ENCODE data around the gene KIF24.
"Not testable (repeated sequence)": the region's sequence is repeated elsewhere in the genome, so short reads cannot be mapped to it uniquely, and the experiment has no call there.

The KIF24 gene

DNA sequence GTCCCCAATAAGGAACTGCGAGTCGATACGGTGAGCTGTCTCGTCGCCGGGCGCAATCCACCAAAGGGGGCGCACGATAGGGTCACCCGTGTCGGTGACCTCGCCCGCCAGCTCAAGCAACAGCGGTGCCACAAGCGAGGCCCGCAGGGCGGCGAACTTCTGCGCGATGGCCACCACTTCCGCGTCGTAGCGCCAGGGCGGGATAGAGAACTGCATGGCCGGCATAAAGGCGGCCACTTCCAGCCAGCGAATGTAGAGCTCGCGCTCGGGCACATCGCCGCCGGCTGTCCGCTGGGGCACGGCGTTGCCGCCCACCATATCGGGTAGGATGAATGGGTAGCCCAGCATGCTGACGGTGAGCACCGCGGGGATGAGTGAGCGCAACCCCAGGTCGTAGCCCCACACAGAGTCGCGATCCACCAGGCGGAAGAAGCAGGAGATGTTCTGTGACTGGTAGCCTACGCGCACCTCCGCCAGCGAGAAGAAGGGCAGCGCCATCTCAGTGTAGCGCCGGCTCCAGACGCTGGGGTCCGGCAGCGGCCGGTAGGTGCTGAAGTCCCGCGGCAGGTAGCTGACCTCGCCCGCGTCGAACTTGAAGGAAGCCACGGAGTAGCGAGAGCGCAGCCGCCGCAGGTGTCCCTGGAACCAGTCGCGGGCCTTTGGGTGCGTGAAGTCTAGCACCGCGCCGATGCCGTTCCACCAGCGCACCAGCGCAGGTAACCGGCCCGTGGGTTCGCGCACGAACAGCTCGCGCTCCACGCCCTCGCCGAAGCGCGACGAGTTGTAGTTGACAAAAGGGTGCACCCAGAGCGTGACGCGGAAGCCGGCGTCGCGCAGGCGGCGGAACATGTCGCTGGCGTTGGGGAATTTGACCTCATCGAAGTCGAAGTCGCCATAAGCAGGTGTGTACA, 42.2 kb upstream of the KIF24 start:
- CTCF ChIA-PET = interaction anchor here (1.5 to 1.9 kb wide), 2 partner anchors 8 to 37 kb away, joined by 5 to 7 read pairs; no protein-coding TSS in a partner anchor
- Mint-ChIP-seq H3K9me3 (peaks cover 8% of the 10 kb centered on the region), H3K27me3 (no peaks in the 10 kb centered on the region), H3K36me3 (peaks cover 48% of the 10 kb centered on the region), H3K4me1 (peaks cover 11% of the 10 kb centered on the region), H3K4me3 (no peak overlapping the region), H3K27ac (no peak overlapping the region)
- no peak for DNase-seq

DNA sequence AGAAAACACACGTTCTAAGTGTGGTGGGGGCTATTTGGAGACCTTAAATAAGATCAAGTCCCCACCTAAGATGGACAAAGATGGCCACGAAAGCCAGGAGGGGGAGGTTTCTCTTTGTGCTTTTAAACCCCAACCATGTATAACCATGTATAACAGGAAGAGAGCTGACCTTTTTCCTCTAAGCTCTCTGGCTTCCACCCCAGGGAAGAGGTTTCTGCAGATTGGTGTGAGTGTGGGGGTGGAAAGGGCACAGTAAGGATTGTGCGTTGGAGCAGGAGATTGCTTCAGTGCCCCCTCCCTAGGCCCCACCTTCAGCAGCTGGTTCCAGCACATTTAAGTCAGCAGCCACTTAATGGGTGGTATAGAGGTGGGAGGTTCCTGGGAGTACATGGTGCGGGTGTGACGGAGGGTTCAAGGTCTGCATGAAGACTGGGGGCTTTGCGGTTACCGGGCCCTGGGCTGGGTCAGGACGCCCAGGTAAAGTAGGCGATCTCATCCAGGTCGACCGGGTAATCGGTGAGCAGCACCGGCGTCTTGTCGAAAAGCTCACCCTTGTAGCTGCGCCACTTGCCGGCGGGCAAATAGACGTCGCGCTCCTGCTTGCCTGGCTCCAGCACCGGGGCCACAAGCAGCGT, 41.4 kb upstream of the KIF24 start:
- H3K27me3 Mint-ChIP-seq = no peaks in the 10 kb centered on the region
- DNase-seq = no peak
- H3K27ac Mint-ChIP-seq = no peak overlapping the region
- peaks cover 8% of the 10 kb centered on the region for H3K9me3 Mint-ChIP-seq
- H3K4me3 Mint-ChIP-seq = no peak overlapping the region
- H3K36me3 Mint-ChIP-seq = peaks cover 49% of the 10 kb centered on the region
- CTCF ChIA-PET = interaction anchor here (1.5 to 1.9 kb wide), 2 partner anchors 9 to 37 kb away, joined by 5 to 7 read pairs; no protein-coding TSS in a partner anchor
- H3K4me1 Mint-ChIP-seq = peaks cover 5% of the 10 kb centered on the region

DNA sequence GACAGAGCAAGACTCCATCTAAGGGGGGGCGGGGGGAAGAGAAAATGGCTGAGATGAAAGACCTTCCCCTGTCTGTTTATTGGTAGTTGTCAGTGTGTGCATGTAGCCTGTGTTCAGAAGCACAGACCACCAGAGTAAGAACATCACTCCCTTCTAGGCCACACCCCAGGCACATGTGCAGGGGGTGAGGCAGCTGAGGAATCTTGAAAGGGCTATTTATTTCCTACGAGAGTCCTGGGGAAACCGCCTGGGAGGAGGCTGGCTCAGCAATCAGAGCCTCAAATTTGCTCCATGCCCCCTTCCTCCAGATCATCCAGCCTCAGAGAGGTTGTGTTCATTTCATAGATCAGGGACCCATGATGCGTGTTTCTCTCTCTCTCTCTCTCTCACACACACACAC, 40.6 kb upstream of the KIF24 start:
- Mint-ChIP-seq H3K27me3 (no peaks in the 10 kb centered on the region), H3K4me1 (peaks cover 4% of the 10 kb centered on the region), H3K9me3 (peaks cover 8% of the 10 kb centered on the region), H3K27ac (no peak overlapping the region), H3K36me3 (peaks cover 49% of the 10 kb centered on the region), H3K4me3 (no peak overlapping the region)
- no peak for DNase-seq
- CTCF ChIA-PET = no interaction called here

DNA sequence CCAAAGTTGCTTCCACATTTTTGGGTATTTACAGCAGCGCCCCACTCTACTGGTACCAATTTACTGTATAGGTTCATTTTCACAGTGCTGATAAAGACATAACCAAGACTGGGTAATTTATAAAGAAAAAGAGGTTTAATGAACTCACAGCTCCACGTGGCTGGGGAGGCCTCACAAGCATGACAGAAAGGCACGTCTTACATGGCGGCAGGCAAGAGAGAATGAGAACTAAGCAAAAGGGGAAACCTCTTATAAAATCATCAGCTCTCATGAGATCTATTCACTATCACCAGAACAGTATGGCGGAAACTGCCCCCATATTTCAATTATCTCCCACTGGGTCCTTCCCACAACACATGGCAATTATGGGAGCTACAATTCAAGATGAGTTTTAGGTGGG, 39.7 kb upstream of the KIF24 start:
- H3K27me3 Mint-ChIP-seq, H3K27ac Mint-ChIP-seq, CTCF ChIA-PET, DNase-seq, H3K4me3 Mint-ChIP-seq, H3K9me3 Mint-ChIP-seq: not testable (repeated sequence)
- Mint-ChIP-seq H3K36me3 (peaks cover 48% of the 10 kb centered on the region), H3K4me1 (peaks cover 12% of the 10 kb centered on the region)

DNA sequence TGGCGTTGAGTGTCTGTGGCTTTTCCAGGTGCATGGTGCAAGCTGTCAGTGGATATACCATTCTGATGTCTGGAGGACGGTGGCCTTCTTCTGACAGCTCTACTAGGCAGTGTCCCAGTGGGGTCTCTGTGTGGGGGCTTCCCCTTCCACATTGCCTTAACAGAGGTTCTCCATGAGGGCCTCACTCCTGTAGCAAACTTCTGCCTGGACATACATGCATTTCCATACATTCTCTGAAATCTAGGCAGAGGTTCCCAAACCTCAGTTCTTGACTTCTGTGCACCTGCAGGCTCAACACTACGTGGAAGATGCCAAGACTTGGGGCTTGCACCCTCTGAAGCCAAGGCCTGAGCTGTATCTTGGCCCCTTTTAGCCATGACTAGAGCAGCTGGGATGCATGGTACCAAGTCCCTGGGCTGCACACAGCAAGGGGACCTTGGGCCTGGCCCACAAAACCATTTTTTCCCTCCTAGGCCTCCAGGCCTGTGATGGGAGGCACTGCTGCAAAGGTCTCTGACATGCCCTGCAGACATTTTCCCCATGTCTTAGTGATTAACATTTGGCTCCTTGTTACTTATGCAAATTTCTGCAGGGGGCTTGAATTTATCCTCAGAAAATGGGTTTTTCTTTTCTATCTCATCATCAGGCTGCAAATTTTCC, 38.8 kb upstream of the KIF24 start:
- H3K27ac Mint-ChIP-seq, DNase-seq, H3K27me3 Mint-ChIP-seq, H3K9me3 Mint-ChIP-seq, H3K4me3 Mint-ChIP-seq, CTCF ChIA-PET: not testable (repeated sequence)
- Mint-ChIP-seq H3K4me1 (peaks cover 22% of the 10 kb centered on the region), H3K36me3 (peaks cover 45% of the 10 kb centered on the region)

DNA sequence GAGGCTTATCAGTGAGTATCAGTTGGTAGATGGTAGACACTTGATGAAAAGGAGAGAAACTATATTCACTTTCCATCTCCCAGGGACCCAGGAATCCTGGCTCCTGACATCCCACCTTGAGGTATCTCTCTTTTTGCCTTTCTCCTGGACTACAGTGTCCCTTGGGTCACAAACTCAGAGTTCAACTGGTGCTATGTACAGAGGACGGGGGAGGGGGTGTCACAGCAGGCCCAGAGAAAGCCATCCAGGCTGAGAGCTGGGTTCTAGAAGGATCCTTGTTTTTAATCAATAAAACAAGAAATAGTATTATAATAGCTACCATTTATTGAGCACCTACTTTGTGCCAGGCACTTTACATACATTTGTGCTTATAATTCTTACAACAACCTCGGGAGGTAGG, 37.3 kb upstream of the KIF24 start:
- Mint-ChIP-seq H3K27me3 (no peaks in the 10 kb centered on the region), H3K4me1 (peaks cover 26% of the 10 kb centered on the region), H3K36me3 (peaks cover 36% of the 10 kb centered on the region), H3K27ac (no peak overlapping the region), H3K9me3 (peaks cover 8% of the 10 kb centered on the region), H3K4me3 (no peak overlapping the region)
- no peak for DNase-seq
- CTCF ChIA-PET = interaction anchor here (1.2 kb wide), 1 partner anchor 38 kb away, joined by 4 read pairs; no protein-coding TSS in a partner anchor

DNA sequence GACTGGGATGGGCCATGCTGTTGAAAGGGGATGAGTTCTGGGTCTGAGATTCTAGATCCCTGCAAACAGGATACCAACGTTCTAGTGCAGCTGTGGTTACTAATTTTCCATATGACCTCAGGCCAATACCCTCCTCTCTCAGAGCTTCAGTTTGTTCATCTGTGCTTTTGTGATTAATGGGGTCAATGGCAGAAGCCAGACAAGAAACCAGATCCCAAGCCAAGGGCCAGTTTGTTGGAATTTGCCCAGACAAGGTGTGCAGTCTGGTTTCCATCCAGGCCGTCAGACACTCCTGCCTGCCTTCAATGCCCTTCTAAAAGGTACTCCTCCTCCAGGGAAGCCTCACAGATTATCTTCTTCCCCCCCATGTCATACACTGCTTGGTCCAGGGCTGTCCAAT, 36.2 kb upstream of the KIF24 start:
- H3K36me3 Mint-ChIP-seq = peaks cover 29% of the 10 kb centered on the region
- no peaks in the 10 kb centered on the region for H3K27me3 Mint-ChIP-seq
- H3K27ac Mint-ChIP-seq = no peak overlapping the region
- peaks cover 26% of the 10 kb centered on the region for H3K4me1 Mint-ChIP-seq
- CTCF ChIA-PET = no interaction called here
- peaks cover 8% of the 10 kb centered on the region for H3K9me3 Mint-ChIP-seq
- no peak overlapping the region for H3K4me3 Mint-ChIP-seq
- no peak for DNase-seq

DNA sequence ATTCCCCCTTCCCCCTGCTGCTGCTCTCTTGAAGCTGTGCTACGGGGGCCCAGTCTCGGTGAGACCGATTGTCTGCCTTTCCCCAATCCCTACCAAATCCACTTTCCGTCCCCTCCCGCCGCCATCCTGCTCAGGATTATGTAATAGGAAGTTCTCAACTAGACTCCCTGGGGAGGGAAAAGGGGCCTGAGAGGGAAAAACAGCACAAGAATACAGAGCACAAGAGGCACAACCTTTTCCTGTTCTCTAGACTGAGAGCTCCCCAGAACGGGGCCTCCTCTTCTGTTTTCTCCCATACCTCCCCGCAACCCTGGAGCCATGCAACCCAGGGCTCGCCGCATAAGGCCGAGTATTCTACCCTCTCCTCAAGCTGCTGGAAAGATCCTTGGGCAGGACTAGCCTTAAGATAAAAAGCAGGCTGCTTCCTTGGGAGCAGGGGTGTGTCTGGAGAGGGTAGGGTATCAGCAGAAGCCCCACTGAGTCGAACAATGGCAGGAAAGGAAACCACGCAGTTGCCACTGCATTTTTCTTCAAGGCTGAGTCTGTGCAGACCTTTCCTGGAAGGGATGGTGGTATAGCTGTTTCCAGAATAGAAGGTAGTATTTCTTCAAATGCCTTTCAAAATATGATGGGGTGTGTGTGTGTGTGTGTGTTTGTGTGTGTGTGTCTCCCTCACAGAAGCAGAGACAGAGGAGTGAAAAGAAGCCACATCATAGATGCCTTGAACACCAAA, 34.7 kb upstream of the KIF24 start:
- CTCF ChIA-PET = interaction anchor here (1.3 to 1.9 kb wide), 2 partner anchors 10 to 15 kb away, joined by 3 to 9 read pairs; no protein-coding TSS in a partner anchor
- peaks cover 26% of the 10 kb centered on the region for H3K4me1 Mint-ChIP-seq
- DNase-seq = peak; percentile 47
- no peaks in the 10 kb centered on the region for H3K27me3 Mint-ChIP-seq
- peak overlapping the region; percentile 79 for H3K27ac Mint-ChIP-seq
- peak overlapping the region; percentile 9 for H3K4me3 Mint-ChIP-seq
- H3K9me3 Mint-ChIP-seq = peaks cover 5% of the 10 kb centered on the region
- peaks cover 18% of the 10 kb centered on the region for H3K36me3 Mint-ChIP-seq

DNA sequence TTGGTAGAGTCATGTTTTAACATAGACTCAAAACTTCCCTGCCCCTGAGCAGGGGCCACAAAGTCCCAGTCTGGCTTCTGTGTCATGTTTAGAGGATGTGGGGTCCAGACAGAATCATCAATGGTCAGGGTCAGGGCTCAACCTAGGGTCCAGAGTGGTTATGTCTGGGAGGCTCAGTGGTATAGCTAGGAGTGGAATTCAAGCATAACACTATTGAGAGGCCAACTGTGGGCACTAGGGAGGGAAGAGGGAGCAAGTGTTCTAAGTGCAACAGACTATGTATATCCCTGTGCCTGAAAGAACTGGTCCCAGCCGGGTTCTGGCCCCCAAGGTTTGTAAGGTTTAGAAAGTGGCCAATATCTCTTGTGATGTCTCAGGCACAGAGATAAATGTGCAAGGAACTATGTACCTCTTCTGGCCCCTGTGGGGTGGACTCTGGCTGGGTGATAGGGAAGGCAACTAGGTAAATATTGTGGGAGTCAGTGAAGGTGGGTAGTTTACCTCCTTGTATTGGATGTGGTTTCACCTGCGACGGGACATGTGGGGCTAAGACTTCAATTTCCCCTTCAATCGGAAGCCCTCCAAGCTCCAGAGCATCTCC, 33.6 kb upstream of the KIF24 start:
- Mint-ChIP-seq H3K36me3 (peaks cover 8% of the 10 kb centered on the region), H3K4me3 (no peak overlapping the region), H3K27ac (no peak overlapping the region), H3K4me1 (peaks cover 26% of the 10 kb centered on the region), H3K9me3 (peaks cover 3% of the 10 kb centered on the region), H3K27me3 (no peaks in the 10 kb centered on the region)
- CTCF ChIA-PET = interaction anchor here (1.2 kb wide), 1 partner anchor 13 kb away, joined by 3 read pairs; no protein-coding TSS in a partner anchor
- DNase-seq = no peak

DNA sequence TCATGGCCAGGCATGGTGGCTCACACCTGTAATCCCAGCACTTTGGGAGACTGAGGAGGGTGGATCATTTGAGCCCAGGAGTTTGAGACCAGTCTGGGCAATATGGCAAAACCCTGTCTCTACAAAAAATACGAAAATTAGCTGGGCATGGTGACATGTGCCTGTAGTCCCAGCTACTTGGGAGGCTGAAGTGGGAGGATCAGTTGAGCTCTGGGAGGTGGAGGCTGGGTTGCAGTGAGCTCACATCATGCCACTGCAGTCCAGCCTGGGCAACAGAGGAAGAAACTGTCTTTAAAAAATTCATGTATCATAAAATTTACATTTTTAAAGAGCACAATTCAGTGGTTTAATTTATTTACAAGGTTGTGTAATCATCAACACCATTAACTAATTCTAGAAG, 23.9 kb upstream of the KIF24 start:
- H3K27me3 Mint-ChIP-seq, H3K4me3 Mint-ChIP-seq, H3K9me3 Mint-ChIP-seq, DNase-seq, CTCF ChIA-PET, H3K4me1 Mint-ChIP-seq, H3K27ac Mint-ChIP-seq: not testable (repeated sequence)
- peaks cover 17% of the 10 kb centered on the region for H3K36me3 Mint-ChIP-seq

DNA sequence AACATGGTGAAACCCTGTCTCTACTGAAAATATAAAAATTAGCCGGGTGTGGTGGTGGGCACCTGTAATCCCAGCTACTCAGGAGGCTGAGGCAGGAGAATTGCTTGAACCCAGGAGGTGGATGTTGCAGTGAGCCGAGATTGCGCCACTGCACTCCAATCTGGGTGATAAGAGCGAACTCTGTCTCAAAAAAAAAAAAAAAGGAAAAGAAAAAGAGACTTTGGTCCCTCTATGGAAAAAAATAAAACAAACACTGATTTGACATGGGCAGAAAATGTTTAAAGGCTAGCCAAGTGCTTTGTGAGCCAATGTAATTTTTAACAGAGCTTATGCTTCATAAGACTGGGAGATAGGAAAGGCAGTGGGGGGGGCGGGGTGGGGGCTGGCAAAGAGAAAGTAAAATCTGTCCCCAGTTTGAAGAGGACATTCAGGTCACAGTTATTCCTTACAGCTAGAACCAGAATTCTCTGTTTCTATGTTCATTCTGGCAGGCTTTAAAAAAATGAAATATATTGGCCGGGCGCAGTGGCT, 23.1 kb upstream of the KIF24 start:
- H3K9me3 Mint-ChIP-seq, DNase-seq, H3K27me3 Mint-ChIP-seq, H3K4me3 Mint-ChIP-seq, H3K4me1 Mint-ChIP-seq, H3K27ac Mint-ChIP-seq, CTCF ChIA-PET: not testable (repeated sequence)
- H3K36me3 Mint-ChIP-seq = peaks cover 17% of the 10 kb centered on the region

DNA sequence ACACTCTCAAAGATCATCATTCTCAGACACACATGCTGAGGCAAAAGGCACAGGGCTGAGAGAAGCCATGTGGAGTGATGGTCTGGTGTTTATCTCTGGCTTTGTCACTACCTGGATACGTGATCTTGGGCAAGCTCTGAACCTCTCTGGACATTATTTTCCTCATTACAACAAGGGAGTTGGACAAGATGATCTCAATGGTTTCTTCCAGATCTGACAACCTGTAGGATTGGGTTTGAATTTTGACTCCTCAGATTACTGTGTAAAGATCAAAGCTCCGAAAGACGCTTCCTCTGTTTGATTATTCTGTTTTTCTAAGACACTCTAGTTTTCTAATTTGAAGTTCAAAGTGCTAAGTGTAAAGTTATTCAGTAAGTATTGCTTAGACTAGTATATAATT, 20.3 kb upstream of the KIF24 start:
- CTCF ChIA-PET = interaction anchor here (1.1 to 1.6 kb wide), 4 partner anchors 11 to 97 kb away, joined by 3 to 4 read pairs (median 3); no protein-coding TSS in a partner anchor
- Mint-ChIP-seq H3K27me3 (no peaks in the 10 kb centered on the region), H3K36me3 (peaks cover 7% of the 10 kb centered on the region), H3K4me3 (no peak overlapping the region), H3K27ac (no peak overlapping the region), H3K4me1 (no peaks in the 10 kb centered on the region), H3K9me3 (no peaks in the 10 kb centered on the region)
- DNase-seq = no peak

DNA sequence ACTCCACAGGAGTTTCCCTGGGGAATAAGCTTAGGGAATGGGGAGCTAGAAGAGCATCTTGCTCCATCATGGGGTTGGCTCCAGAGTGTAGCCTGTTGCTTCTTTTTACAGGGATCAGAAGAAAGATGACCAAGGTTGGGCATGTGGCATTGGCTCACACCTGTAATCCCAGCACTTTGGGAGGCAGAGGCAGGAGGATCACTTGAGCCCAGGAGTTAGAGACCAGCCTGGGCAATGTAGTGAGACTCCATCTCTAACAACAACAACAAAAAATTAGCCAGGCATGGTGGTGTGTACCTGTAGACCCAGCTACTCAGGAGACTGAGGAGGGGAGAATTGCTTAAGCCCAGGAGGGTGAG, 18.7 kb upstream of the KIF24 start:
- CTCF ChIA-PET = interaction anchor here (1.6 kb wide), 1 partner anchor 13 kb away, joined by 3 read pairs; no protein-coding TSS in a partner anchor
- Mint-ChIP-seq H3K4me1 (no peaks in the 10 kb centered on the region), H3K27me3 (no peaks in the 10 kb centered on the region), H3K4me3 (no peak overlapping the region), H3K9me3 (no peaks in the 10 kb centered on the region), H3K27ac (peak overlapping the region; percentile 66), H3K36me3 (peaks cover 13% of the 10 kb centered on the region)
- no peak for DNase-seq
